Gastrocnemius medialis (tissue), 4 donors: Measurements from ENCODE around the gene PLB1. TPM values are rescaled to one million over a fixed set of nuclear protein-coding genes. Genes with fewer than 3 reads are reported as not detected.

ENCODE experiments used
- ATAC-seq, 2 donors: fragments of 150-250 bp; one replicate each; pipeline ENCODE4 v1.9.1; 2016
- DNase-seq, 2 donors: peaks; one replicate each; pipeline ENCODE4 v3.0.0-alpha.2; 2019
- H3K27ac ChIP-seq, 4 donors: fragments of 200-600 bp; sonication (generic); 1 replicate in 1 of 4; 2 replicates in 3 of 4; pipeline ENCODE4 v1.5.1; 2016 to 2018; ENCODE audit warnings: mild to moderate bottlenecking in 2 of 4, moderate library complexity in 1 of 4
- H3K27me3 ChIP-seq, 3 donors: fragments of 200-600 bp; sonication (generic) in 2 of 3; 1 replicate in 1 of 3; 2 replicates in 2 of 3; pipeline versions ENCODE4 v1.5.1 to v1.6.0; 2016 to 2019; ENCODE audit warnings: mild to moderate bottlenecking in 1 of 3, moderate library complexity in 1 of 3
- H3K36me3 ChIP-seq, 2 donors: fragments of 200-600 bp; sonication (generic) in 1 of 2; one replicate each; pipeline ENCODE4 v1.5.1; 2017 to 2018
- H3K4me1 ChIP-seq, 2 donors: fragments of 200-600 bp; sonication (generic) in 1 of 2; one replicate each; pipeline ENCODE4 v1.5.1; 2016 to 2017; ENCODE audit warnings: mild to moderate bottlenecking in 2 of 2
- H3K4me3 ChIP-seq, 4 donors: fragments of 200-600 bp; sonication (generic) in 3 of 4; 1 replicate in 1 of 4; 2 replicates in 3 of 4; pipeline ENCODE4 v1.5.1; 2016 to 2019; ENCODE audit warnings: mild to moderate bottlenecking in 2 of 4
- H3K9me3 ChIP-seq, 3 donors: fragments of 200-600 bp; sonication (generic) in 2 of 3; 1 replicate in 1 of 3; 2 replicates in 2 of 3; pipeline ENCODE4 v1.5.1; 2016 to 2019
- POLR2A ChIP-seq, 2 donors: fragments of 450-650 bp; IDR thresholded peaks; one replicate each; pipeline ENCODE4 v1.6.1; 2017; ENCODE audit warnings: antibody characterized with exemption in 2 of 2, mild to moderate bottlenecking in 2 of 2, moderate library complexity in 2 of 2
- in situ Hi-C, 4 donors: fragments of 200-750 bp; cut with MboI; loops; one replicate each; pipeline versions ENCODE4 v1.15.0 to v1.8.0; 2017; ENCODE audit warnings: low sequenced_read_pairs in 4 of 4
- intact Hi-C: fragments of 100-400 bp; cut with DNase I; formaldehyde crosslinking; loops from one replicate; pipeline ENCODE4 v1.15.1; 2023; ENCODE audit warnings: low total_unique reads
- total RNA-seq, 4 donors: library from RNA; depleted of rRNA; stranded (reverse); fragments of >200 nt; gene quantifications; one replicate each; pipeline versions ENCODE4 v1.1.0 to v1.2.3, GENCODE V29; 2016
- TF ChIP-seq, protein P1 (sequence below), 5 experiments: fragments of 450-650 bp in 3 of 5; fragments of 200-600 bp in 2 of 5; sonication (generic) in 2 of 5; IDR thresholded peaks in 4 of 5; conservative IDR thresholded peaks in 1 of 5; 1 replicate in 4 of 5; 2 replicates in 1 of 5; pipeline ENCODE4 v1.5.1; 2016 to 2019; ENCODE audit warnings: antibody characterized with exemption in 5 of 5, mild to moderate bottlenecking in 3 of 5, moderate library complexity in 3 of 5

Gene PLB1
- total RNA-seq, 4 donors from 2014 or later: 1.2 to 4.3 (median 2.8) TPM

DNA sequence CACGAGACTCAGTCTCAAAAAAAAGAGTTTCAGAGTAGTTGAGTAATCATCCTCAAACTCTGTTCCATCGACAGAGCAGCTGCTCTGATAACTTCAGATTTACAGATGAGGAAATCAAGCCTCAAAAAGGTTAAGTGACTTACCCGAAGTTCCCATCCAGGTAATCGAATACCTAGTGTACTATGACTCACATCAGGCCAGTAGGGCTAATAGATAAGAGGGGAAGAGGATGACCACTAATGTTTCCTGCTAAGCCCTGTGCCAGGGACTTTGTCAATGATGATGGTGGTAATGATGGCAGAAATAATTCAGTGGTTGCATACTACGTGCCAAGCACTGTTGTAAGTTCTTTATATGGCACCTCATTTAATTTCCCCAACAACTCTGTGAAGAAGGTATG lies 80.9 kb downstream of the PLB1 start:
- TF ChIP-seq, protein P1, sequence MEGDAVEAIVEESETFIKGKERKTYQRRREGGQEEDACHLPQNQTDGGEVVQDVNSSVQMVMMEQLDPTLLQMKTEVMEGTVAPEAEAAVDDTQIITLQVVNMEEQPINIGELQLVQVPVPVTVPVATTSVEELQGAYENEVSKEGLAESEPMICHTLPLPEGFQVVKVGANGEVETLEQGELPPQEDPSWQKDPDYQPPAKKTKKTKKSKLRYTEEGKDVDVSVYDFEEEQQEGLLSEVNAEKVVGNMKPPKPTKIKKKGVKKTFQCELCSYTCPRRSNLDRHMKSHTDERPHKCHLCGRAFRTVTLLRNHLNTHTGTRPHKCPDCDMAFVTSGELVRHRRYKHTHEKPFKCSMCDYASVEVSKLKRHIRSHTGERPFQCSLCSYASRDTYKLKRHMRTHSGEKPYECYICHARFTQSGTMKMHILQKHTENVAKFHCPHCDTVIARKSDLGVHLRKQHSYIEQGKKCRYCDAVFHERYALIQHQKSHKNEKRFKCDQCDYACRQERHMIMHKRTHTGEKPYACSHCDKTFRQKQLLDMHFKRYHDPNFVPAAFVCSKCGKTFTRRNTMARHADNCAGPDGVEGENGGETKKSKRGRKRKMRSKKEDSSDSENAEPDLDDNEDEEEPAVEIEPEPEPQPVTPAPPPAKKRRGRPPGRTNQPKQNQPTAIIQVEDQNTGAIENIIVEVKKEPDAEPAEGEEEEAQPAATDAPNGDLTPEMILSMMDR (IDR thresholded peaks at IDR 0.05 in 4 of 5, conservative IDR thresholded peaks at IDR 0.05 in 1 of 5): no peak
- TF ChIP-seq POLR2A (IDR thresholded peaks at IDR 0.05): no peak
- intact Hi-C loops: no loop called here
- Histone ChIP-seq H3K4me1 (peaks cover 6 to 7% of the 10 kb centered on the region in 2 donors), H3K4me3 (no peak overlapping the region), H3K9me3 (no peaks in the 10 kb centered on the region), H3K27me3 (no peaks in the 10 kb centered on the region), H3K36me3 (no peaks in the 10 kb centered on the region), H3K27ac (peak overlapping the region in 2 of 4 donors; percentile 8 to 69)
- in situ Hi-C loops: no loop called here
- ATAC-seq: peak; percentile 27 to 66
- no peak for DNase-seq

DNA sequence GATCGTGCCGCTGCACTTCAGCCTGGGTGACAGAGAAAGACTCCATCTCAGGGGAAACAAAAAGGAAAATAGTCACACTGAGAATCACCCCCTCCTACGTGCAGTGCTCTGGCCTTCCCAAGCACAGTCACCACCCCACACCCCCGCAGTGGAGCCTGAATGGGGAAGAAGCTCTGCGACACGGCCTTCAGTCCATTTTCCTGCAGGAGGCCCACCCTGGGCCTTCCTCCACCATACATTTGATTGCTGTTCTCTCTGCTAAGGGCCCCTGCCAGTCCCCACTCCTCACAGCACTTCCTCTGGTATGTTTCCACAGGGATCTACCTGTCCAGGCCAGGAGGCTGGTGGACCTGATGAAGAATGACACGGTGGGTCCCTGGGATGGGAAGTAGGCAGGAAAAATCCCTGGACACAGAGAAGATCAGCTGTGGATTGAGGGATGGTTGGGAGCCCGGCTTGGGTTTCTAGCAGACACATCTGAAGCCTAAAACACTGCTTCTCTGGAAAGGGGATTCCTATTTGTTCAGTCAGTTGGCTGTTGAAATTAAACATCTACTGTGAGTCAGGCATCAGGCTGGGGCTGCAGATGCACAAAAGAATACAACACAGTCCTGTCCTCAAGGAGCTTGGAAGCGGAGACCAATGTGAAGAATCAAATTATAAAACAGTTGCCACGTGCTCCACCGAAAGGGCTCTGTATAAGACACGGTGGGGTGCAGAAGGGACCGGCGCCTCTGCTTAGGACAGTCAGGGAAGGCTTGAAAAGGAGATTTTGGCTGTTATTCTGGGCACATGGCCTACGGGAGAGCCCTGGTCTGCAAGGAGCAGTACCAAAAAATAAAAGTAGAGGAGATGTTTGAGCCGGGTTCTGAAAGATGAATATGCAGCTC lies 82.2 kb downstream of the PLB1 start:
- in situ Hi-C loops (no loop called here), intact Hi-C loops (no loop called here)
- Histone ChIP-seq H3K27ac (peak overlapping the region in 1 of 4 donors; percentile 69), H3K36me3 (no peaks in the 10 kb centered on the region), H3K27me3 (no peaks in the 10 kb centered on the region), H3K9me3 (no peaks in the 10 kb centered on the region), H3K4me3 (no peak overlapping the region), H3K4me1 (peaks cover 12 to 14% of the 10 kb centered on the region in 2 donors)
- peak in 1 of 2 donors; percentile 8 for DNase-seq
- TF ChIP-seq, protein P1 (IDR thresholded peaks at IDR 0.05 in 4 of 5, conservative IDR thresholded peaks at IDR 0.05 in 1 of 5): no peak
- TF ChIP-seq POLR2A (IDR thresholded peaks at IDR 0.05): no peak
- no peak for ATAC-seq

DNA sequence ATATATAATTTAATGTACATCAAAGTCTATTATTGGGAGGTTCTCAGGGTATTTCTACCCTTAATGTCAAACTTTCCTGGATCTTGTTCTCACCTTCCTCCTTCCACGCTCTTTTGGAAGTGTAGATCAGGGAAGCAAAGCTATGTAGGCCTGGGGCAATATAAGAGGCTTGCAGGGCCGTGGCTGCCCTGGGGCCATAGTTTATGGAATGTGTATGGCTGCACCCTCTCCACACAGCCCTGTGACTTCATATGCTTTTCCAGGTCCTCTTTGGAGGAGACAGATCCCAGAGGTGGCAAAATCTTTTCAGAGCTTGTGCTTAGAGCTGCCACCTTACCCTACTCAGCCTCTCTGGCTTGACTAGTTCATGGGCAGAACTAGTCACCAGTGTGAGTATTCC lies 82.9 kb downstream of the PLB1 start:
- in situ Hi-C loops: no loop called here
- ATAC-seq: no peak
- Histone ChIP-seq H3K4me1 (peaks cover 20 to 21% of the 10 kb centered on the region in 2 donors), H3K4me3 (no peak overlapping the region), H3K27me3 (no peaks in the 10 kb centered on the region), H3K36me3 (no peaks in the 10 kb centered on the region), H3K9me3 (no peaks in the 10 kb centered on the region), H3K27ac (peak overlapping the region; percentile 54 to 69 (median 65))
- intact Hi-C loops: no loop called here
- DNase-seq: peak in 1 of 2 donors; percentile 2
- TF ChIP-seq, protein P1 (IDR thresholded peaks at IDR 0.05 in 4 of 5, conservative IDR thresholded peaks at IDR 0.05 in 1 of 5): no peak
- no peak for TF ChIP-seq POLR2A (IDR thresholded peaks at IDR 0.05)

DNA sequence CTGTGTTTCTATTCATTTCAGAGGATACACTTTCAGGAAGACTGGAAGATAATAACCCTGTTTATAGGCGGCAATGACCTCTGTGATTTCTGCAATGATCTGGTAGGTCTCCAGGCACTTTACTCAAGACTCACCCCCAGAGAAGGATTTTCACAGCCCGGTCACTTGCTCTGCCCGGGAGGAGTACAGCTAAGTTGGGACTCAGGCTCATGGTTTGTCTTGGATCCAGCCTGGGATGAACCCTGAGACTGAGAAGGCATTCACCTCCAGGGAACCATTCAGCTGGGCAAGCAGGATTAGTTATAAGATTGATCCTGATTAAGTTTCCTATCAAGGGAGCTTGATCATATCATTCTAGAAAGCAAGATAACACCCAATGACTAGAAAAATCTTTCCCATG lies 83.7 kb downstream of the PLB1 start:
- in situ Hi-C loops: loop anchor here in 1 of 4 donors (10.0 kb wide), 1 partner anchor 175 kb away; the partner anchor contains the start of gene PPP1CB
- peaks cover 24 to 28% of the 10 kb centered on the region in 2 donors for H3K4me1 ChIP-seq

More for the DNA sequence above, 83.7 kb downstream of the PLB1 start:
- intact Hi-C loops: loop anchor here (5.0 kb wide), 2 partner anchors 373 to 433 kb away; no protein-coding TSS in a partner anchor
- Histone ChIP-seq H3K36me3 (no peaks in the 10 kb centered on the region), H3K4me3 (no peak overlapping the region), H3K27me3 (no peaks in the 10 kb centered on the region), H3K27ac (peak overlapping the region; percentile 54 to 69 (median 65)), H3K9me3 (no peaks in the 10 kb centered on the region)
- DNase-seq (peak; percentile 44 to 64), ATAC-seq (peak; percentile 32 to 33)
- TF ChIP-seq, protein P1 (IDR thresholded peaks at IDR 0.05 in 4 of 5, conservative IDR thresholded peaks at IDR 0.05 in 1 of 5): no peak
- TF ChIP-seq POLR2A (IDR thresholded peaks at IDR 0.05): peak in 1 of 2 donors; percentile 28
